Chondrocyte (in vitro differentiated cells): Measurements from ENCODE around the gene ANXA9. TPM values are rescaled to one million over a fixed set of nuclear protein-coding genes. Genes with fewer than 3 reads are reported as not detected.

Source experiments
- DNase-seq: peaks from one replicate; pipeline ENCODE4 v3.0.0; 2021; ENCODE audit warnings: mixed read lengths, low spot score
- H3K27ac Mint-ChIP-seq: one replicate; pipeline ENCODE4 v1.8.0; 2021; ENCODE audit warnings: mild to moderate bottlenecking, moderate library complexity, mixed read lengths; ENCODE audit not compliant: unreplicated experiment
- H3K27me3 Mint-ChIP-seq: 2 replicates; pipeline ENCODE4 v1.8.0; 2021; ENCODE audit warnings: low read depth, mixed read lengths
- H3K36me3 Mint-ChIP-seq: 2 replicates; pipeline ENCODE4 v1.8.0; 2021; ENCODE audit warnings: low read depth, mixed read lengths
- H3K4me1 Mint-ChIP-seq: 2 replicates; pipeline ENCODE4 v1.8.0; 2021; ENCODE audit warnings: low read depth, mild to moderate bottlenecking, mixed read lengths
- H3K4me3 Mint-ChIP-seq: one replicate; pipeline ENCODE4 v1.8.0; 2021; ENCODE audit warnings: mild to moderate bottlenecking, moderate library complexity, mixed read lengths; ENCODE audit not compliant: unreplicated experiment
- H3K9me3 Mint-ChIP-seq: 2 replicates; pipeline ENCODE4 v1.8.0; 2021; ENCODE audit warnings: low read depth, mixed read lengths
- CTCF ChIP-seq: fragments of 200-600 bp; sonication (generic); IDR thresholded peaks from 2 replicates; pipeline ENCODE4 v1.5.0; 2021; ENCODE audit warnings: antibody characterized with exemption, mild to moderate bottlenecking, moderate library complexity
- total RNA-seq: library from RNA; stranded (reverse); gene quantifications from 3 replicates; pipeline ENCODE4 v1.2.1, GENCODE V29; 2021

Gene ANXA9
- total RNA-seq, 1 donor from 2014 or later: not detected

GRCh38 chr1:150981177-150981804 is 801 bp upstream of the ANXA9 start:
- H3K27ac Mint-ChIP-seq: no peak overlapping the region
- H3K36me3 Mint-ChIP-seq: no peaks in the 10 kb centered on the region
- H3K4me3 Mint-ChIP-seq: no peak overlapping the region
- no peak for DNase-seq
- H3K4me1 Mint-ChIP-seq: peaks cover 31% of the 10 kb centered on the region
- H3K27me3 Mint-ChIP-seq: no peaks in the 10 kb centered on the region
- no peak for TF ChIP-seq CTCF
- H3K9me3 Mint-ChIP-seq: no peaks in the 10 kb centered on the region

- TF ChIP-seq CTCF: no peak
- Mint-ChIP-seq H3K4me1 (peaks cover 7% of the 10 kb centered on the region), H3K36me3 (no peaks in the 10 kb centered on the region), H3K9me3 (no peaks in the 10 kb centered on the region), H3K4me3 (no peak overlapping the region), H3K27ac (no peak overlapping the region), H3K27me3 (no peaks in the 10 kb centered on the region)
- DNase-seq: no peak
Measured at GRCh38 chr1:150985179-150985825, 3.2 kb downstream of the ANXA9 start.

- Mint-ChIP-seq H3K4me1 (no peaks in the 10 kb centered on the region), H3K4me3 (no peak overlapping the region), H3K36me3 (no peaks in the 10 kb centered on the region), H3K9me3 (no peaks in the 10 kb centered on the region), H3K27me3 (no peaks in the 10 kb centered on the region), H3K27ac (no peak overlapping the region)
- TF ChIP-seq CTCF: no peak
- no peak for DNase-seq
Measured at GRCh38 chr1:150987924-150988323, 5.8 kb downstream of the ANXA9 start.

GRCh38 chr1:150992626-150993025 is 10.5 kb downstream of the ANXA9 start:
- Mint-ChIP-seq H3K27me3 (no peaks in the 10 kb centered on the region), H3K4me1 (peaks cover 4% of the 10 kb centered on the region), H3K4me3 (no peak overlapping the region), H3K36me3 (peaks cover 6% of the 10 kb centered on the region), H3K27ac (no peak overlapping the region), H3K9me3 (no peaks in the 10 kb centered on the region)
- no peak for DNase-seq
- TF ChIP-seq CTCF: no peak

- DNase-seq: no peak
- H3K27me3 Mint-ChIP-seq: no peaks in the 10 kb centered on the region
- TF ChIP-seq CTCF: no peak
- H3K4me1 Mint-ChIP-seq: peaks cover 8% of the 10 kb centered on the region
- peaks cover 6% of the 10 kb centered on the region for H3K36me3 Mint-ChIP-seq
- no peak overlapping the region for H3K27ac Mint-ChIP-seq
- H3K4me3 Mint-ChIP-seq: no peak overlapping the region
- no peaks in the 10 kb centered on the region for H3K9me3 Mint-ChIP-seq
Measured at GRCh38 chr1:150994248-150994647, 12.2 kb downstream of the ANXA9 start.
